HepG2 (cell line): ENCODE results near the gene SESN1. TPM values are rescaled to one million over a fixed set of nuclear protein-coding genes. Genes with fewer than 3 reads are reported as not detected.

ENCODE experiments used
- ATAC-seq: fragments of 200-7000 bp; cut with Tn5 transposase; 3 replicates; pipeline ENCODE4 v1.9.1; 2020; ENCODE audit warnings: mild to moderate bottlenecking, moderate library complexity
- BruUV-seq: library from RNA; stranded (reverse); fragments of 400-500 nt; replicated peaks from 2 replicates; lab custom pipeline; 2021; lab: Mats Ljungman, UMichigan
- CTCF ChIA-PET: fragments of 300-600 bp; formaldehyde crosslinking; extraction: SDS; loops from one replicate; lab custom pipeline; 2021; ENCODE audit warnings: low total read pairs, inconsistent platforms, low intra/inter-chr PET ratio; lab: Yijun Ruan, JAX
- POLR2A ChIA-PET: fragments of 350-600 bp; sonication (Branson Sonifier 250); formaldehyde crosslinking; loops from one replicate; lab custom pipeline; 2020; ENCODE audit warnings: antibody characterized with exemption, inconsistent platforms; lab: Yijun Ruan, JAX
- DNase-seq: peaks from one replicate; pipeline ENCODE4 v3.0.0-alpha.2; 2015; ENCODE audit warnings: low spot score
- FAIRE-seq: peaks from 3 replicates; lab custom pipeline; 2011; peaks lifted over from hg19 to GRCh38; lab: Jason Lieb, UNC
- H2AFZ ChIP-seq: one replicate; pipeline ENCODE4 v1.6.1; 2011; ENCODE audit warnings: low read length, inconsistent platforms
- H3K27ac ChIP-seq: fragments of 300-600 bp; 3 replicates; pipeline ENCODE4 v1.8.0; 2011; ENCODE audit warnings: mixed run types, mild to moderate bottlenecking, mixed read lengths, low read length, inconsistent platforms; ENCODE audit not compliant: insufficient read depth; ENCODE audit errors: extremely low read length
- H3K27me3 ChIP-seq, 2 experiments: fragments of 200-600 bp in 1 of 2; 2 replicates in 1 of 2; 3 replicates in 1 of 2; pipeline versions ENCODE4 v1.6.0 to v1.8.0; 2011; ENCODE audit warnings: low read length in 2 of 2, mild to moderate bottlenecking in 2 of 2, moderate library complexity in 2 of 2, inconsistent platforms in 1 of 2; ENCODE audit not compliant: insufficient read depth in 2 of 2, control insufficient read depth in 1 of 2
- H3K36me3 ChIP-seq, 2 experiments: fragments of 200-600 bp in 1 of 2; replicated peaks in 1 of 2; 2 replicates in 1 of 2; 3 replicates in 1 of 2; pipeline versions ENCODE4 v1.5.1 to v1.8.0; 2011; ENCODE audit warnings: low read length in 2 of 2, inconsistent platforms in 1 of 2; ENCODE audit not compliant: insufficient read depth in 2 of 2, control insufficient read depth in 1 of 2
- H3K4me1 ChIP-seq: 2 replicates; pipeline ENCODE4 v1.5.1; 2012; ENCODE audit warnings: low read length, inconsistent platforms; ENCODE audit not compliant: insufficient read depth
- H3K4me2 ChIP-seq: 2 replicates; pipeline ENCODE4 v1.6.0; 2011; ENCODE audit warnings: low read depth, low read length, inconsistent platforms
- H3K4me3 ChIP-seq, 3 experiments: fragments of 200-600 bp in 1 of 3; sonication (generic), shearing (Covaris generic) in 1 of 3; replicated peaks in 1 of 3; 2 replicates each; pipeline ENCODE4 v1.5.1; 2011 to 2016; ENCODE audit warnings: low read length in 3 of 3, inconsistent platforms in 2 of 3, low read depth in 2 of 3, mild to moderate bottlenecking in 2 of 3, control low read depth in 1 of 3, mixed read lengths in 1 of 3; ENCODE audit not compliant: insufficient read depth in 1 of 3
- H3K79me2 ChIP-seq: one replicate; pipeline ENCODE4 v1.6.1; 2011; ENCODE audit warnings: low read length, inconsistent platforms; ENCODE audit not compliant: insufficient read depth
- H3K9ac ChIP-seq: 2 replicates; pipeline ENCODE4 v1.6.0; 2011; ENCODE audit warnings: mild to moderate bottlenecking, low read depth, low read length, inconsistent platforms; ENCODE audit not compliant: insufficient read depth
- H3K9me3 ChIP-seq: 2 replicates; pipeline ENCODE4 v1.5.1; 2012; ENCODE audit warnings: mild to moderate bottlenecking, low read length
- H4K20me1 ChIP-seq: 2 replicates; pipeline ENCODE4 v1.6.0; 2011; ENCODE audit warnings: inconsistent platforms, mild to moderate bottlenecking, low read length, moderate library complexity; ENCODE audit not compliant: insufficient read depth
- BRD4 ChIP-seq: sonication (generic); formaldehyde crosslinking; IDR thresholded peaks from 2 replicates; pipeline ENCODE4 v1.4.0; 2020; ENCODE audit warnings: missing genetic modification reagents
- CSRNP2 ChIP-seq: sonication (generic); formaldehyde crosslinking; conservative IDR thresholded peaks from 2 replicates; pipeline ENCODE4 v1.8.0; 2022; ENCODE audit warnings: low read depth, missing genetic modification reagents
- HDAC6 ChIP-seq: fragments of 200-600 bp; sonication (generic); IDR thresholded peaks from 2 replicates; pipeline ENCODE4 v1.7.0; 2017; ENCODE audit warnings: mild to moderate bottlenecking, antibody characterized with exemption, low read length, low read depth
- MLLT10 ChIP-seq: sonication (generic); formaldehyde crosslinking; IDR thresholded peaks from 2 replicates; pipeline ENCODE4 v1.4.0; 2020; ENCODE audit warnings: missing genetic modification reagents
- PRMT3 ChIP-seq: sonication (generic); formaldehyde crosslinking; IDR thresholded peaks from 2 replicates; pipeline ENCODE4 v1.8.1; 2022; ENCODE audit warnings: low read depth, mild to moderate bottlenecking, moderate library complexity, missing genetic modification reagents, borderline replicate concordance
- STAT6 ChIP-seq: sonication (generic); formaldehyde crosslinking; IDR thresholded peaks from 2 replicates; pipeline ENCODE4 v1.4.0; 2020; ENCODE audit warnings: missing genetic modification reagents, mild to moderate bottlenecking, borderline replicate concordance
- ZFAT ChIP-seq: sonication (generic); formaldehyde crosslinking; conservative IDR thresholded peaks from 2 replicates; pipeline ENCODE4 v1.8.1; 2023; ENCODE audit warnings: missing genetic modification reagents, inconsistent platforms
- ZNF121 ChIP-seq: sonication (generic); formaldehyde crosslinking; IDR thresholded peaks from 2 replicates; pipeline ENCODE4 v1.5.0; 2020; ENCODE audit warnings: mild to moderate bottlenecking, missing genetic modification reagents
- ZNF678 ChIP-seq: sonication (generic); formaldehyde crosslinking; IDR thresholded peaks from 2 replicates; pipeline ENCODE4 v1.4.0; 2020; ENCODE audit warnings: mild to moderate bottlenecking, missing genetic modification reagents
- WGBS: methylation state at CpG from one replicate; pipeline ENCODE4 v1.1.6; 2017; ENCODE audit warnings: low lambda C conversion rate; 5-methylcytosine and 5-hydroxymethylcytosine counted together
- in situ Hi-C: cut with HindIII; loops from 2 replicates; pipeline ENCODE4 v1.10.0; 2017; ENCODE audit warnings: low pct_unique_long_range_greater_than_20kb; ENCODE audit not compliant: extremely low pct_ligation_motif_present
- intact Hi-C: fragments of 100-400 bp; cut with micrococcal nuclease; formaldehyde crosslinking; loops from one replicate; pipeline ENCODE4 v1.10.0; 2022; ENCODE audit not compliant: unreplicated experiment
- polyA plus RNA-seq, 8 experiments: library from polyadenylated mRNA; depleted of rRNA in 3 of 8; stranded (reverse) in 7 of 8; unstranded in 1 of 8; fragments of >200 nt; fragmentation: Illumina TruSeq in 4 of 8; extraction: Trizol in 4 of 8; gene quantifications; 2 replicates each; pipeline versions ENCODE4 v1.2.1 to v1.2.3, GENCODE V29; 2011 to 2016; ENCODE audit warnings: low read depth in 4 of 8, missing spikeins in 1 of 8, mixed read lengths in 1 of 8; ENCODE audit not compliant: insufficient read depth in 1 of 8
- total RNA-seq, 5 experiments: library from RNA; depleted of rRNA; stranded (reverse); fragments of >200 nt; fragmentation: Illumina TruSeq; extraction: Trizol; gene quantifications; 2 replicates each; pipeline ENCODE4 v1.2.3, GENCODE V29; 2016; ENCODE audit warnings: low read depth in 1 of 5
- TF ChIP-seq, protein P1 (sequence below): sonication (generic); formaldehyde crosslinking; IDR thresholded peaks from 2 replicates; pipeline ENCODE4 v1.5.1; 2020; ENCODE audit warnings: mild to moderate bottlenecking, missing genetic modification reagents, borderline replicate concordance
- TF ChIP-seq, protein P2 (sequence below): sonication (generic); formaldehyde crosslinking; IDR thresholded peaks from 2 replicates; pipeline ENCODE4 v1.4.0; 2020; ENCODE audit warnings: mild to moderate bottlenecking, missing genetic modification reagents

Gene SESN1
- total and polyA plus RNA-seq, 2 of the 13 experiments (the other 11 are each of a cell fraction or from before 2014, with no cell fraction given) = 24.9 to 44.7 TPM

DNA sequence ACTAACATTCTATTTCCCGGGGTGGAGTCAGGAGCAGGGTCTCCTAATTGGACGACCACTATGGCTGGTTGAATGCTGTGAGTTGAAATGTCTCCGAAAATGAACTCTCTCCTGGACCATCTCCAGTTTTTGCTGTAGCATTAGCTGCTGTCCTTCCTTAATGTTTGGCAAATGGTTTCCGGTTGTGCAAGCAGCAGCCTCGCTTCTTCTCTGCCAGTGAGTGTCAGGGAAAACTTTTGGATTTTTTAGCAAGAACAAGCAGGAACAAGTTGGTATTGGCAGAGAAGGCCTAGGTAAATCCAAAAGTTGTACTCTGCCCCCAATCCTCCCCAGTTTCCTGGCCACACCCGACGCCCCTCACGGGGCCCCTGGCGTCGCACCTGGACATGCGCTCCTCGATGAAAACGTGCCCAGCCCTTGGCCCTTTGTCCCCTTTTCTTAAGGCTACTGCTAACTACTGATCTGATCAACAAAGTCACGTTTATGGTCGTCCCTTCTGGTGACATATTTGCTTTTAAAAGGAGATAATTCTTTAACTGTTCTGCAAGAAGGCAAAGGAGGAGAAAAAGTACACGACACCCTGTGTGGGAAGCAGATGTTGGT is 143.2 kb downstream of the SESN1 start:
- H3K79me2 ChIP-seq = no peaks in the 10 kb centered on the region
- BruUV-seq = no TSS peak
- H4K20me1 ChIP-seq = no peaks in the 10 kb centered on the region
- FAIRE-seq = no peak
- H3K4me3 ChIP-seq = no peak overlapping the region
- intact Hi-C loops = no loop called here
- peaks cover 5% of the 10 kb centered on the region; the same call in 1 of the 2 replicates for H3K4me1 ChIP-seq
- CTCF ChIA-PET = no interaction called here
- TF ChIP-seq CSRNP2 (CRISPR knock-in tag) = no peak
- TF ChIP-seq PRMT3 (CRISPR knock-in tag) = no peak
- TF ChIP-seq, protein P1, sequence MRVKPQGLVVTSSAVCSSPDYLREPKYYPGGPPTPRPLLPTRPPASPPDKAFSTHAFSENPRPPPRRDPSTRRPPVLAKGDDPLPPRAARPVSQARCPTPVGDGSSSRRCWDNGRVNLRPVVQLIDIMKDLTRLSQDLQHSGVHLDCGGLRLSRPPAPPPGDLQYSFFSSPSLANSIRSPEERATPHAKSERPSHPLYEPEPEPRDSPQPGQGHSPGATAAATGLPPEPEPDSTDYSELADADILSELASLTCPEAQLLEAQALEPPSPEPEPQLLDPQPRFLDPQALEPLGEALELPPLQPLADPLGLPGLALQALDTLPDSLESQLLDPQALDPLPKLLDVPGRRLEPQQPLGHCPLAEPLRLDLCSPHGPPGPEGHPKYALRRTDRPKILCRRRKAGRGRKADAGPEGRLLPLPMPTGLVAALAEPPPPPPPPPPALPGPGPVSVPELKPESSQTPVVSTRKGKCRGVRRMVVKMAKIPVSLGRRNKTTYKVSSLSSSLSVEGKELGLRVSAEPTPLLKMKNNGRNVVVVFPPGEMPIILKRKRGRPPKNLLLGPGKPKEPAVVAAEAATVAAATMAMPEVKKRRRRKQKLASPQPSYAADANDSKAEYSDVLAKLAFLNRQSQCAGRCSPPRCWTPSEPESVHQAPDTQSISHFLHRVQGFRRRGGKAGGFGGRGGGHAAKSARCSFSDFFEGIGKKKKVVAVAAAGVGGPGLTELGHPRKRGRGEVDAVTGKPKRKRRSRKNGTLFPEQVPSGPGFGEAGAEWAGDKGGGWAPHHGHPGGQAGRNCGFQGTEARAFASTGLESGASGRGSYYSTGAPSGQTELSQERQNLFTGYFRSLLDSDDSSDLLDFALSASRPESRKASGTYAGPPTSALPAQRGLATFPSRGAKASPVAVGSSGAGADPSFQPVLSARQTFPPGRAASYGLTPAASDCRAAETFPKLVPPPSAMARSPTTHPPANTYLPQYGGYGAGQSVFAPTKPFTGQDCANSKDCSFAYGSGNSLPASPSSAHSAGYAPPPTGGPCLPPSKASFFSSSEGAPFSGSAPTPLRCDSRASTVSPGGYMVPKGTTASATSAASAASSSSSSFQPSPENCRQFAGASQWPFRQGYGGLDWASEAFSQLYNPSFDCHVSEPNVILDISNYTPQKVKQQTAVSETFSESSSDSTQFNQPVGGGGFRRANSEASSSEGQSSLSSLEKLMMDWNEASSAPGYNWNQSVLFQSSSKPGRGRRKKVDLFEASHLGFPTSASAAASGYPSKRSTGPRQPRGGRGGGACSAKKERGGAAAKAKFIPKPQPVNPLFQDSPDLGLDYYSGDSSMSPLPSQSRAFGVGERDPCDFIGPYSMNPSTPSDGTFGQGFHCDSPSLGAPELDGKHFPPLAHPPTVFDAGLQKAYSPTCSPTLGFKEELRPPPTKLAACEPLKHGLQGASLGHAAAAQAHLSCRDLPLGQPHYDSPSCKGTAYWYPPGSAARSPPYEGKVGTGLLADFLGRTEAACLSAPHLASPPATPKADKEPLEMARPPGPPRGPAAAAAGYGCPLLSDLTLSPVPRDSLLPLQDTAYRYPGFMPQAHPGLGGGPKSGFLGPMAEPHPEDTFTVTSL (CRISPR knock-in tag) = no peak
- no peak for TF ChIP-seq STAT6 (CRISPR knock-in tag)
- TF ChIP-seq ZNF121 = no peak
- no peak for TF ChIP-seq ZNF678 (CRISPR knock-in tag)
- TF ChIP-seq ZFAT (CRISPR knock-in tag) = no peak
- no peak for TF ChIP-seq BRD4 (CRISPR knock-in tag)
- no peak for TF ChIP-seq HDAC6
- TF ChIP-seq, protein P2, sequence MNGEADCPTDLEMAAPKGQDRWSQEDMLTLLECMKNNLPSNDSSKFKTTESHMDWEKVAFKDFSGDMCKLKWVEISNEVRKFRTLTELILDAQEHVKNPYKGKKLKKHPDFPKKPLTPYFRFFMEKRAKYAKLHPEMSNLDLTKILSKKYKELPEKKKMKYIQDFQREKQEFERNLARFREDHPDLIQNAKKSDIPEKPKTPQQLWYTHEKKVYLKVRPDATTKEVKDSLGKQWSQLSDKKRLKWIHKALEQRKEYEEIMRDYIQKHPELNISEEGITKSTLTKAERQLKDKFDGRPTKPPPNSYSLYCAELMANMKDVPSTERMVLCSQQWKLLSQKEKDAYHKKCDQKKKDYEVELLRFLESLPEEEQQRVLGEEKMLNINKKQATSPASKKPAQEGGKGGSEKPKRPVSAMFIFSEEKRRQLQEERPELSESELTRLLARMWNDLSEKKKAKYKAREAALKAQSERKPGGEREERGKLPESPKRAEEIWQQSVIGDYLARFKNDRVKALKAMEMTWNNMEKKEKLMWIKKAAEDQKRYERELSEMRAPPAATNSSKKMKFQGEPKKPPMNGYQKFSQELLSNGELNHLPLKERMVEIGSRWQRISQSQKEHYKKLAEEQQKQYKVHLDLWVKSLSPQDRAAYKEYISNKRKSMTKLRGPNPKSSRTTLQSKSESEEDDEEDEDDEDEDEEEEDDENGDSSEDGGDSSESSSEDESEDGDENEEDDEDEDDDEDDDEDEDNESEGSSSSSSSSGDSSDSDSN = no peak
- TF ChIP-seq MLLT10 = no peak
- TF ChIP-seq, all 625 proteins: peak for 0
- 40% methylated on average over 16 of the region's 16 CpGs for WGBS
- no peak overlapping the region for H3K4me2 ChIP-seq
- H3K9ac ChIP-seq = no peak overlapping the region
- no peak overlapping the region for H2AFZ ChIP-seq
- ATAC-seq = no peak
- no peak overlapping the region for H3K27ac ChIP-seq
- in situ Hi-C loops = no loop called here
- H3K9me3 ChIP-seq = no peaks in the 10 kb centered on the region
- no peak for DNase-seq
- H3K27me3 ChIP-seq = peaks cover 4 to 36% of the 10 kb centered on the region in 2 experiments; a peak in 3 of 5 replicates
- H3K36me3 ChIP-seq = no peaks in the 10 kb centered on the region
- POLR2A ChIA-PET = no interaction called here
